HG03025 (cell line): Measurements from ENCODE around the gene PIP4K2A.
"Not testable (repeated sequence)": the region's sequence is repeated elsewhere in the genome, so short reads cannot be mapped to it uniquely, and the experiment has no call there.

Experiments used
- ATAC-seq: cut with Tn5 transposase; IDR thresholded peaks from one replicate; pipeline ENCODE4 v1.9.1; 2021; ENCODE audit warnings: mild to moderate bottlenecking, moderate library complexity; ENCODE audit not compliant: unreplicated experiment, low FRiP score

Gene PIP4K2A

GRCh38 chr10:22499973-22500372 is 214.4 kb downstream of the PIP4K2A start:
- not testable (repeated sequence) for ATAC-seq

DNA sequence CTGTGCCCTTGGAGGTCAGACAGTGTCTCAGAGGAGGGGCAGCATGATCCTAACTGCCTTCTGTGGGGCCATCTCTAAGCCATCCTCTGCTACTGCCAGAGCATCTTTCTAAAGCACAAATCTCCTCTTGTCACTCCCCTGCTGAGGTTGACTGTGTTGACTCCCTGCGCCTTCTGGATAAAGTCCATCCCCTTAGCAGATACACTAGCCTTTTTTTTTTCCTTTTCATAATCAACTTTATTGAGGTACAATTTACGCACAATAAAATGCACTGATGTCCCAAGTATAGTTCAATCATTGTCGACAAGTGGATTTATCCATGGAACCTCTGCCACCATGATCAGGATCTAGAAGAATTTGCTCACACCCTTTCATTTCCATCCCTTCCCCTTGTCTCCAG is 219.0 kb downstream of the PIP4K2A start:
- no peak for ATAC-seq

DNA sequence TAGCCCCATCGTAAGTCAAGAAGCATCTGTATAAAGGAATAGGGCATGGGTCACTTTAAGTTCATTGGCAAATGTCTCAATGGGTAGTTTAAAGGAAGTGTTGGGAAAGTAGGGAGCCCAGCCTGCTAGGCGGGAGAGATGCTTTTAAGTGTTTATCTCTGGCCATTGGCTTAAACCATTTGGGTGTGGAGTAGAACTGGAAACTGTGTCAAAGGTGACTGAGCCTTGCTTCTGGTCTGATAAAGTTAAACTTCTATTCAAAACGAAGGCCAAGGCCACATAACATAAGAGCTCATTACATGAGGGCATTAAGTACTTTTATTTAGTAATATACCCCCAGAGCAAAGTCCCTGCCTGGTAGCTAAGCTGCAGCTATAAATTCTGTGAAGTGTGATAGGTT is 220.4 kb downstream of the PIP4K2A start:
- no peak for ATAC-seq

DNA sequence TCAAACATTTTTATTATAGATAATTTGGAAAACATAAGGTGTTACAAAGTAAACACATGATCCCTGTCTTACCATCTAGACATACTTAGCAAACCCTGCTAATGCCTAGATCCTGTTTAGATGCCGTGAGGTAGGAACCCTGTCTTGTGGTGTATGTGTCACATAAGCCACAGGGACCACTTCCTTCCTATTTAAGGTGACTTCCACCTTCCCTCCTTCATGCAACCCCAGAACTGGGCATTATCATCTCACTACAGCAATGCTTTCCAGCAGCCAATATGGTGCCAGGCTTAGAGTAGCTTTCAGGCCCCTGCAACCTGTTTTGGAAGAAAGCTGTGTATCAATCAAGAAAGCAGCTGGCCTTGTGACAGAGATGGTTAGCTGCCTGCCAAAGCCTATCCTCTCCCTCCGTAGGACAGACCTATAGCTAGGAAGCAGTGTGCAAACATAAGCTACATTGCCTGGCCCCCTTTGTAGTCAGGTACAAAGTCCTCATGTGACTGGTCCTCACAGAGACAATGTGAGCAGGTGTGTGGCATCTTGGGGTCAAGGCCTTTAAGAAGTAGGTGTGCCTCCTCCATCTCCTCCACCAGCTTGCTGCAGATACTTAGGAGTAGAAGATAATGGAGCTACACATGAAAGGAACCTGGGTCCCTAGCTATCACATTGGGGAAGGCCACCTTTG is 222.3 kb downstream of the PIP4K2A start:
- no peak for ATAC-seq

GRCh38 chr10:22491480-22491879 is 222.9 kb downstream of the PIP4K2A start:
- no peak for ATAC-seq

- no peak for ATAC-seq
Measured at GRCh38 chr10:22489975-22490374, 224.4 kb downstream of the PIP4K2A start.

GRCh38 chr10:22489467-22489866 is 224.9 kb downstream of the PIP4K2A start:
- peak; percentile 71 for ATAC-seq

DNA sequence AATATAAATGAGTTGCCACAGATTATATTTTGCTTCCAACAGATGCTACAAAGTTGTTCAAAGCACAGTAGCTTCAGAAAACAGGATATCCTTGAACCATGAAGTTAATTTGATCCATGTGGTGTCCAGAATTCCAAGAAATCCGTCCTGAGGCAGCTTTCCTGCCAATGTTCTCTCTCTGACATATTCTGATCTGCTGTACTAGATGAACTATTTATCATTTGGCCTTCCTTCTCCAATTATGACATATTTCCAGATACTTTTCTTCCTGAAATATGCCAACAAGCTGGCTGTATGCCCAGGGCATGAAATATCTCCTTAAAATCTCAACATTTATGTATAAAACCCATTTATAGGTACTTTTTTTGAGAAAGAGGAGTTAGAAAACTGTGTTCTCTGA is 227.9 kb downstream of the PIP4K2A start:
- no peak for ATAC-seq
